ENCODE measurements around the gene CARHSP1.

- TF ChIP-seq, protein P1, sequence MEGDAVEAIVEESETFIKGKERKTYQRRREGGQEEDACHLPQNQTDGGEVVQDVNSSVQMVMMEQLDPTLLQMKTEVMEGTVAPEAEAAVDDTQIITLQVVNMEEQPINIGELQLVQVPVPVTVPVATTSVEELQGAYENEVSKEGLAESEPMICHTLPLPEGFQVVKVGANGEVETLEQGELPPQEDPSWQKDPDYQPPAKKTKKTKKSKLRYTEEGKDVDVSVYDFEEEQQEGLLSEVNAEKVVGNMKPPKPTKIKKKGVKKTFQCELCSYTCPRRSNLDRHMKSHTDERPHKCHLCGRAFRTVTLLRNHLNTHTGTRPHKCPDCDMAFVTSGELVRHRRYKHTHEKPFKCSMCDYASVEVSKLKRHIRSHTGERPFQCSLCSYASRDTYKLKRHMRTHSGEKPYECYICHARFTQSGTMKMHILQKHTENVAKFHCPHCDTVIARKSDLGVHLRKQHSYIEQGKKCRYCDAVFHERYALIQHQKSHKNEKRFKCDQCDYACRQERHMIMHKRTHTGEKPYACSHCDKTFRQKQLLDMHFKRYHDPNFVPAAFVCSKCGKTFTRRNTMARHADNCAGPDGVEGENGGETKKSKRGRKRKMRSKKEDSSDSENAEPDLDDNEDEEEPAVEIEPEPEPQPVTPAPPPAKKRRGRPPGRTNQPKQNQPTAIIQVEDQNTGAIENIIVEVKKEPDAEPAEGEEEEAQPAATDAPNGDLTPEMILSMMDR (tag by site-specific recombination; IDR thresholded peaks at IDR 0.05): no peak
- TF ChIP-seq ZNF677 (tag by site-specific recombination; IDR thresholded peaks at IDR 0.05): no peak
- no peak for TF ChIP-seq REPIN1 (tag by site-specific recombination; IDR thresholded peaks at IDR 0.05; ENCODE audit: low read depth)
- no peak for TF ChIP-seq ZNF791 (tag by site-specific recombination; IDR thresholded peaks at IDR 0.05)
- TF ChIP-seq ZNF138 (tag by site-specific recombination; IDR thresholded peaks at IDR 0.05; ENCODE audit: borderline replicate concordance): no peak
- no peak for TF ChIP-seq ZNF423 (tag by site-specific recombination; IDR thresholded peaks at IDR 0.05)
- TF ChIP-seq GLI4 (tag by site-specific recombination; IDR thresholded peaks at IDR 0.05): no peak
- TF ChIP-seq ZNF24 (tag by site-specific recombination; IDR thresholded peaks at IDR 0.05): no peak
- TF ChIP-seq KLF10 (tag by site-specific recombination; IDR thresholded peaks at IDR 0.05): no peak
- no peak for TF ChIP-seq BCL11B (tag by site-specific recombination; IDR thresholded peaks at IDR 0.05; ENCODE audit: low read depth)
- TF ChIP-seq PBX3 (CRISPR knock-in tag; IDR thresholded peaks at IDR 0.05): no peak
- no peak for TF ChIP-seq ZNF843 (tag by site-specific recombination; IDR thresholded peaks at IDR 0.05)
Measured at GRCh38 chr16:8831871-8832716, 36.7 kb downstream of the CARHSP1 start.
